Activated T-helper 1 cell treated with Interleukin-2 at 50 U/mL for 16 hours (primary cell): Measurements from ENCODE around the gene JPH2.
"Not testable (repeated sequence)": the region's sequence is repeated elsewhere in the genome, so short reads cannot be mapped to it uniquely, and the experiment has no call there.

Experiments
- DNase-seq: peaks from one replicate; pipeline ENCODE4 v3.0.0-alpha.2; 2020; ENCODE audit warnings: low read depth

JPH2 gene

GRCh38 chr20:44211177-44212039, 24.4 kb upstream of the JPH2 start:
- DNase-seq, result no peak

DNA sequence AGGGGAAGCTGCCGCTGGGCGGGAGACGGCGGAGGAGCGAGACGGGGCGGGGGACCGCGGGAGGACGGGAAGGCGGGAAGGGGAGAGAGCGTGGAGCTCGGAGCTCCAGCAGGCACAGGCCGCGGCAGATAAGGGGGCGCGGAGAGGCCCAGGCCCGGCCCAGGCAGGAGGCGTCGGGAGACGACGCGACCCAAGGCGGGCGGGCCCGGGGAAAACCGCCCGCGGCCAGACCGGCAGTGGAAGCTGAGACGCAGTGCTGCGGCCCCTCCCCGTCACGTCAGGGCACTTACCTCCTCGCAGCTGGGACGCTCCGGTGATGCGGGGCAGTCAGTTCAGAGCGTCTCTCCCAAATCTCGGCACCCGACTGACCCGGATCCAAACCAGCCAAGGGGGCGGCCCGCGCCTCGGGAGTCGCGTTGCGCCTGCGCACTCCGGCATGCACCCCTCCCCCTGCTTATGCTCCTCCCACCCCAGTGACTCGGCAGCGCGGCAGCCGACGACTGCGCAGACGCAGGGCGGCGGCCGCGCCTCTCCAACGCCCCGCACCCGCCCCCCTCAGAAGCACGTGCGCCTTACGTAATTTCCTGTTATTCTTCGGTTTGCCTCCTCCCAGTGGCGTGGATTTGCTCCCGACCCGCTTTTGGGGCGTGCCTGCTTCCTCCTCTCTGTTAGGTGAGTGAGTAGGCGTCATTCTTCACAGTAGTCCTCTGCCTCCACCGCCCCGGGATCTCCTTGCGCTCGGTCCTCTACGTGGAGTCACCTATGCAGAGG, 23.6 kb upstream of the JPH2 start, which contains the start of gene OSER1:
TSS of gene OSER1 (minus strand) at position 366 of the 771 bp plus-strand sequence. CDS start 3,814 bp downstream, outside the sequence.
- DNase-seq, result peak; percentile 98

DNA sequence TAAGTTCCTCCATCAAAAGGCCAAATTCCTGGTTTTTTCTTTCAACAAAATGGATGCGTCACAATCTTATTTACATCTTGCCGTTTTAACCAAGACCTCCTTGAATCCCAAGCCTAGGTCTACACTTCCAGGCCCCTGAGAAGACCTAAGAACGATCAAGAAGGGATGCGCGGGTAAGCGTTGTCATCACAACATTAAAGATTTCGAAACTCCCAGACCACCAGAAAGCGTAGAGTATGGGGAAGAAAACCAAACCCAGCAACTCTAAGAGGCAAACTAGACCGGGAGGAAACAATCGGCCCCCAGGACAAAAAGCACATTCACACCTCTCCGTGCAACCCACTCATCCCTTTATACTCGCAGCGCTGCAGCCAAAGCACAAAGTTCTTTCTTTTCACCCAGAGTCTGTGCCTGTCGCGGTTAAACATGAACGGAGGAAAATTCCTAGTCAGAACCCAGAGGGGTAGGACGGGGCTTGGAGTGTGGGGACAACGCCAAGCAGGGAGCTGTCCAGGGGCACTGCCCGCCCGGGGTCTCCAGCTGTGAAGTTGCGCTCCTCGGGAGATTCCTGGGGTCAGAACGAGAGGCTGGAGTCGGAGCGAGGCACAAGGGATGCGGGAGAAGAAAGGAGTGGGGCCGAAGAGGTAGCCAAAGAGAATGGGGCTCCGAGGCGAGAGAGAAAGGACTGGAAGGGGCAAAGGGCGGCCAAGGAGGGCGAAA, 22.9 kb upstream of the JPH2 start:
- DNase-seq, result no peak

DNA sequence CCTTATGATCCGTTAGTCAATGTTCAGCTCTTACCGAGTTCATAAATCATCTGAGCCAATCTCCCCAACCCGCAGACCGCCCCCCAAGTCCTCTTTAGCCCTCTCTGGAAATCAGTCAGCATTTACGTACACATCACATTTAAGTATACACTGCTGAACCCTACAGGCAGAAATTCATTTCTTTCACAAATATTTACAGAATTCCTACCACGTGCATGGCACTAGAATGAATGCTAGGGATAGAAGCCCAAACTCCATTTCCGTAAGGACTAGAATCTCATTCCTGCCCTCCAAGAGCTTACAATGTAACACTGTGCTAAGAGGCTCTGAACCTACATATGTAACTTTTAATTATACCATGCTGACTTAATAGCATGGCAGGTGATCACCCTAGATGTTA, 21.8 kb upstream of the JPH2 start:
- DNase-seq, result no peak

GRCh38 chr20:44208165-44208564, 21.2 kb upstream of the JPH2 start:
- no peak for DNase-seq

DNA sequence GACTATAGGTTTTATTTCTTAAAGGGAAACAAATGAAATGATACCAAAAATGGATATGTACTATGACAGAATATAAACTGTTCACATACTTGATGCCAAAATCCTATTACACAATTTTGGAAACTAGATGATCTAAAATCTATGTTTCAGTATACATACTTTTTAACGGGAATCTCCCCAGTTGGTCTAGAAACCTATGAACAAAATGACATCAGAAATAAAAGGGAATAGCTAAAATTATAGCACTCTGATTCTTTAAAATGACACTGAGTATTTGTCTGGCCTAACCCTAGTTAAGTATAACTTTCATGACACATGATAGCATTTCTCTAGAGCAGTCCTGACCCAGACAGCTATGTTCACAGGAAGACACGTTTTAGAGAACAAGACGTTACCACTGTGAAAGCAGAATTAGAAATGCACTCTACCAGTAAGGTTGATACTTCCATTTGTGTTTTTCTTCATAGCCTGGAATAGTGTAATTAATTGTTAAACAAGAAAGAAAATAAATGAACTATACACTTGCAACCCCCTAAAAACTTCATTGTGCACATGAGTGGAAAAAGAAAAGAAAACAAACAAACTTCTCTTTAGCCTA, 20.2 kb upstream of the JPH2 start:
- no peak for DNase-seq

DNA sequence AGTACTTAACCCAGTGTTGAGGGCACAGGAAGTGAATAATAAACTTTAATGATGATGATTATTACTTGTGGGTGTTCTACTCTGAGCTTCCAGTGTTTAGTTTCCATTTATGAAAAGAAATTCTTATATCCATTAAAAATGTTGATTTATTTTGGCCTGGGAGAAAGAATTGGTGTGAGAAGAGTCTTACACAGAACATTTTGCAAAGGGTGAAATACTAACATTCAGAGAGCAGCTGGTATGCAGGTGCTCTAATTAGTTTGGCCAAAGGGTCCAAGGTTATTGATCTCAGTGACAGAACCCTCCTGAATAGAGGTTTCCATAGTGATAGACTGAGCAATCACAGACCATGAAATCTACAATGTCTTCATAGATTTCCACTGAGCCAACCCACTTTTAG, 19.1 kb upstream of the JPH2 start:
- DNase-seq, result no peak

- DNase-seq, result no peak
These were observed 17.8 kb upstream of the JPH2 start for GRCh38 chr20:44204832-44205215.

- DNase-seq, result no peak
These were observed 17.3 kb upstream of the JPH2 start for GRCh38 chr20:44204156-44204831.

DNA sequence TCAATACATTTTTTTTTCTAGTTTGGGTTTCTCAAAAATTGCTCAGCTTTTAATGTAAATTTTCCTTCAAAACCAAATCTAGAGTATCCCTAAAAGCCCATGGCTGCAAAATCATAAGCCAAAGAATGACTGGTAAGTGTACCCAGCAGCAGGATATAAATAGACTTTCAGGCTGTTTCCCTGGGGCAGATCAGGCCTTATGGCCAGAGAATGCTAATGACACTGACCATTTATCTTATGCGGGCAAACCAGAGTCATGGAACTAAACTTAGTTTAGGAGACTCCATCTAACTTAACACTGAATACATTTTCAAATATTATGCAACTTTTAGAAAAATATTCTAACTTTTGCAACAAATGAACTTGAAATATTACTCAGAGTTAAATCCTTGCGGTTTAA, 16.2 kb upstream of the JPH2 start:
- no peak for DNase-seq

GRCh38 chr20:44200983-44201382, 14.0 kb upstream of the JPH2 start:
- no peak for DNase-seq

DNA sequence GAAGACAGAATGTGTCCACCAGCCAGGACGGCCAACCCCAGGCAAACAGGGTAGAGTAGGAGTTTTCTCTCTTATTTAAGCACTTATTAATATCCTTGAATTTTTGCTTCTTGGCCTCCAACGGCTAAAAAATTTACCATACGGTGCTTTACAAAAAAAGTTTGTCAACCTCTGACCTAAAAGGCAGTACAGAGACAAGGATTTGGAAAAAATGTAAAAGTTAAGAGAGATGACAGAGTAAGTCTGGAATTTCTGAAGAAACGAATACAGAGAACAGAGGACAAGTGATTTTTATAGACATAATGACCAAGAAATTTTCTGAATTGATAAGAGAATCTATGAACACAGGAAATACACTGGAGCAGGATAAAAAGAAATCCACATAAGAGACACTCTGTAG, 13.4 kb upstream of the JPH2 start:
- no peak for DNase-seq

DNA sequence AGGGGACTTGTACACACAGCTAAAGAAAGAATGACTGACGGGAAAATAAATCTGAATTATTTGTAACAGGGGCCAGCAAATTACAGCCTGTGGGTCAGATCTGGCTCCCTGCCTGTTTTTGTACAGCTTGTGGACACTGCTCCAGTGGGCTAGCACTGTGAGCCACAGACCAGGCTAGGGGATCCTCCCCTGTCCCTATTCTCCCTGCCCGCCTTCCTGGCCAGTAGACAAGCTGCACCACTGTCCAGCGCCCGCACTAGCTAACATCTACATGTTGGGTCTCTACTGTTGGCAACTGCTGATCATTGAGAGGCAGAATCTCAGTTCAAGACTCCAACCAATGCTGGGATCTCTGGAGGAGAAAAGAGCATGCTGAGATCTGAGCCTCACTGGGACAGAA, 12.9 kb upstream of the JPH2 start:
- no peak for DNase-seq

- DNase-seq, result no peak
These were observed 11.9 kb upstream of the JPH2 start for GRCh38 chr20:44198872-44199271.

- no peak for DNase-seq
These were observed 9.3 kb upstream of the JPH2 start for GRCh38 chr20:44196271-44196670.

GRCh38 chr20:44195605-44196004, 8.6 kb upstream of the JPH2 start:
- DNase-seq, result no peak

DNA sequence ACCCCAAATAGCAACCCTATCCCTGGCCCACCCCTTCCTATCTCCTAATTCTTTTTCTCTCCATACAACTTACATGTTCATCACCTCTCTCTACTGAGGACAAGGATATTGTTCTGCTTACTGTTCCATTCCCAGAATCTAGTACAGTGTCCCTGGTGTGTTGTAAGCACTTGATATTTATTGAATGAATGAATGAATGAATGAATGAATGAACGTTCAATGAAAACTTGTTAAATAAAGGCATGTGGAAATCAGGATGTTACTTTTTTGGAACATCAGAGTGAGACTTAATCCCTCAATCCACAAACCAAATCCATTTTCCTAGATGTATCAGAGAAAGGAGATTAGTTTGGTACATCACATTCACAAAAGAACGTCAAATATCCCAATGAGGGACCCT, 6.8 kb upstream of the JPH2 start:
- DNase-seq, result no peak

- DNase-seq, result not testable (repeated sequence)
These were observed 4.7 kb upstream of the JPH2 start for GRCh38 chr20:44191640-44192039.

DNA sequence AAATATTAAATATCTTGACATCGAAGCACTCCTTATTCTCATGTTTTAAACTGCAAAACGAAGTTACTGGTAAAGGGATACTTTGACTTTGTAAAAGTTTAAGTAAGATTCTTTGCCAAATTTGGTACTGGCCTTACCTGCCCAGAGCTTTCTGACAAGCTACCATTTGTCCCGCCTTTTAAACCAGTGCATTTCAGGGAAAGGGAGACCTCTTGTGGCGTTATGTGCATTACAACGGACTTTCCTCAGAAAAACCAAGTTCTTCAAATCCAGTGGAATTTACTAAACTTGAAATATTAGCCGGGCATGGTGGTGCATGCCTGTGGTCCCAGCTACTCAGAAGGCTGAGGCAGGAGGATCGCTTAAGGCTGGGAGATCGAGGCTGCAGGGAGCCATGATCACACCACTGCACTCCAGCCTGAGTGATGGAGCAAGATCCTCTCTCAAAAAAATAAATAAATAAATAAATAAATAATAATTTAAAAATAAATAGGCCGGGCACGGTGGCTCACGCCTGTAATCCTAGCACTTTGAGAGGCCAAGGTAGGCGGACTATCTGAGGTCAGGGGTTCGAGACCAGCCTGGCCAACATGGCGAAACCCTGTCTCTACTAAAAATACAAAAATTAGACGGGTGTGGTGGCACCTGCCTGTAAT, 3.3 kb upstream of the JPH2 start:
- not testable (repeated sequence) for DNase-seq

DNA sequence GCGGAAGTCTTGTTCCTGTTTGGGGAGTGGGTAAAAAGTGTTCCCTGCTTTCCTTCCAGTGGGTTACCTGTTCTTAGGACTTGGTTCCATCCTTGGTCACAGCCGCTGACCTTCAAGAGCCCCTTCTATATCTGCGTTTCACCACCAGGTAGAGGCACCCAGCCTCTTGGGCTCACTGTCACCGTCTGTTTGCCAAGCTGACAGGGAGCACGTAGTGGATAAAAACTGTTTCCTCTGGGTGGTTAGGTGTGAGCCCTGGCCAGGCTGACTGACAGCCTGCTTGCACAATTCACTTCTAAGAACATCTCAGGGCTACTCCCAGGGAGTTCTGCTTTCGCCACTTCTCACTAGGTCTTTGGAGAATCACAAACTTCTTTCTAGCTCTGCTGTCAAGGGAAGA, 1.8 kb upstream of the JPH2 start:
- no peak for DNase-seq
